Suppressor macrophage treated with lipopolysaccharide for 1 hour (primary cell): ENCODE data around the gene SOAT2.
A peak's percentile ranks its signal among the peaks of the same experiment; 100 is the strongest.
"Not testable (repeated sequence)": the region's sequence is repeated elsewhere in the genome, so short reads cannot be mapped to it uniquely, and the experiment has no call there.

Source experiments
- DNase-seq, 3 donors: peaks; one replicate each; pipeline ENCODE4 v3.0.0-alpha.2; 2020 to 2022

Gene SOAT2

DNA sequence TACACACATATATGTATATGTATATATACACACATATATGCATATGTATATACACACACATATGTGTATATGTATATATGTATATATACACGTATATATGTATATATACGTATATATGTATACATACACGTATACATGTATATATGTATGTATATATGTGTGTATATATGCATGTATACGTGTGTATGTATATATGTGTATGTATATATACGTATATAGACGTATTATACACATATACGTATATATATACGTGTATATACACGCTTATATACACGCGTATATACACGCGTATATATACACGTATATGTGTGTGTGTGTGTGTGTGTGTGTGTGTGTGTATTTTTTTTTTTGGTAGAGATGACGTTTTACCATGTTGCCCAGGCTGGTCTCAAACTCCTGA is 44.4 kb downstream of the SOAT2 start:
- DNase-seq = no peak

- DNase-seq = no peak
Observed at GRCh38 chr12:53151039-53151438, 47.8 kb downstream of the SOAT2 start.

GRCh38 chr12:53152390-53152789 is 49.1 kb downstream of the SOAT2 start:
- DNase-seq = no peak

- DNase-seq = peak; percentile 78 to 86 (median 85)
Observed at GRCh38 chr12:53159195-53159839, 56.0 kb downstream of the SOAT2 start.

DNA sequence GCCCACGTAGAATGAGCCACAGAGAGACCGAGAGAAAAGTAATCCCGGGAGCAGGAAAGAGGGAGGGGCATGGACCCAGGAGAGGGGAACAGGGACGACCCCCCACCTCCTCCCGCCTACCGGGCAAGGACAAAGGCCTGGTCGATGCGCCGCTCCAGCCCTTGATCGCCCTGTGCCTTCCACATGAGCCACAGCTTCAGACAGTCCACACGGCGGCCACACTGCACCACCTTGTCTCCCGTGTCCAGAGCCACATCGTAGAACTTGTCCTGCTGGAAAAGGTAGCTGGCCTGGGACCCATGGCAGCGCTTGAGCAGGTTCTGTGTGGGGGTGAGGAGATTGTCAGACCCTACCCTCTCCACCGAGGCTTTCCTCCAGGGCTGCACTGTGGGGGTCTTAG is 56.7 kb downstream of the SOAT2 start:
- no peak for DNase-seq

DNA sequence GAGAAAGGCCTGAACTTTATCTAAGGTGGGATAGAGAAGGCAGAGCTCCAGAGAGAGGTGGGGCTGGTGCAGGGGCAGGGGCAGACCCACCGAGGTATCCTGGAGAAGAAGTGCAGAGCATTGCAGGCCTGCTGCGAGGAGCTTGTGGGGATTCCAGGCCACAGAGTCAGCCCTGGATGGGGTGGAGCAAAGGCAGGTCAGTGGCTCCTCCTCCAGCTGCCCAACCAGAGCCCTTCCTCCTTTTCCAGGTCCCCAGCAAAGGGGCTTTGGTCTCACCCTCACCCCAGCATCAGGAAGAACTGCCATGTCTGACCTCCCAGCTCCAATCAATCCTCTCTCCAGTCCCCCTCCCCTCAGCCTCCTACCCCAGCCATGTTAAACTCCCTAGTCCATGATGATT is 57.4 kb downstream of the SOAT2 start:
- DNase-seq = no peak

GRCh38 chr12:53161119-53161911 is 58.0 kb downstream of the SOAT2 start:
- no peak for DNase-seq

DNA sequence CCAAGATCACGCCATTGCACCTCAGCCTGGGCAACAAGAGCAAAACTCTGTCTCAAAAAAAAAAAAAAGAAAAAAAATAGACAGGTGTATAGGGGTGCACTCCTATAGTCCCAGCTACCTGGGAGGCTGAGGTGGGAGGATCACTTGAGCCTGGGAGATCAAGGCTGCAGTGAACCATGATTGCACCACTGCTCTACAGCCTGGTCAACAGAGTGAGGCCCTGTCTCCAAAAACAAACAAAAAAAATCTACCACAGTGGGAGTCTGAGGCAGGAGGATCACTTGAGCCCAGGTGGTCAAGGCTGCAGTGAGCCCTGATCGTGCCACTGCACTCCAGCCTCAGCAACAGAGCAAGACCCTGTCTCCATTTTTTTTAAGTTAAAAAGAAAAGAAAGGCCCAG is 59.7 kb downstream of the SOAT2 start:
- not testable (repeated sequence) for DNase-seq

DNA sequence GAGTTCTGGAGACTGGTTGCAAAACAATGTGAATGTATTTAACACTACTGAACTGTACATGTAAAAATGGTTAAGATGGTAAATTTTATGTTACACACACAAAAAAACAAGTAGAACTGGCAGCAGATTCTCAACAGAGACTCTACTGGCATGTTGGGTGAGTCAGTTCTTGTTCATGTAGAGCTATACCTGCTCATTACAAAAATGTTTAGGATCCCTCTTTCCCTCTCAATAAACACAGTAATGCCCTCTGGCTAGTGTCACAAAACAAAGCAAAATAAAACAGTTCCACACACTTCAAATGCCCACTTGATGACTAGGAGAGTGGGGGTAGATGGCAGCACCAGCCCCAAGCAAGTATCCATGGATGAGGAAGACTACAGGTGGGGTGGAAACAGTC is 63.6 kb downstream of the SOAT2 start:
- DNase-seq = no peak

GRCh38 chr12:53169644-53170043 is 66.4 kb downstream of the SOAT2 start:
- no peak for DNase-seq

- no peak for DNase-seq
Observed at GRCh38 chr12:53170215-53170614, 66.9 kb downstream of the SOAT2 start.

GRCh38 chr12:53170876-53171724 is 67.8 kb downstream of the SOAT2 start:
- DNase-seq = no peak

DNA sequence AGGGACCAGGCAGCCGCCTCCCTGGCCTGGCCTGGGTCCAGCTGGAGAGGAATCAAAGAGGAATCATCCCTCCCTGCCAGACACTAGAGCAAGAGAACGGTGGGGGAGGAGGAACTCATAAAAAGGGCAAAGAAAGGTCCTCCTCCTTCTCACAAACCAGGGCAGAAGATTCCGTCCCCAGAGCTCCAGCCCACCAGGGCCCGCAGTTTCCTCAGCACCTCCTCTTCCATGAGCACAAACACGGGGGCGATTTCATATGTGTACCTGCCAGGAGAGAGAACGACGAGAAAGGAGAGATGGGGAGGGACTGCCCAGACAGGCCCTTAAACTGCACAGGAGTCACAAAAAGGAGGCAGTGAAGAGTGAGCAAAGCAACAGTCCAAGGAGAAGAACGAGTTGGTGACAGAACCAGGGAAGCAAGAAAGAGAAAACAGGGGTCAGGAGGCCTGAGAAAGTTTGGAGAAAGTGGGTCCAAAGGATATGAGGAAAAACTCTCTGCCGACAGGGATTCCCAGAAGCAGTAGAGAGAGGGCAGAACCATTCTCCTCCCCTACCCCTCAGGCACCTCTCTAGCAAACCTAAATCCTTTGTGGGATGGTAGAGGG is 68.5 kb downstream of the SOAT2 start:
- DNase-seq = no peak

GRCh38 chr12:53172352-53172751 is 69.1 kb downstream of the SOAT2 start:
- DNase-seq = no peak

DNA sequence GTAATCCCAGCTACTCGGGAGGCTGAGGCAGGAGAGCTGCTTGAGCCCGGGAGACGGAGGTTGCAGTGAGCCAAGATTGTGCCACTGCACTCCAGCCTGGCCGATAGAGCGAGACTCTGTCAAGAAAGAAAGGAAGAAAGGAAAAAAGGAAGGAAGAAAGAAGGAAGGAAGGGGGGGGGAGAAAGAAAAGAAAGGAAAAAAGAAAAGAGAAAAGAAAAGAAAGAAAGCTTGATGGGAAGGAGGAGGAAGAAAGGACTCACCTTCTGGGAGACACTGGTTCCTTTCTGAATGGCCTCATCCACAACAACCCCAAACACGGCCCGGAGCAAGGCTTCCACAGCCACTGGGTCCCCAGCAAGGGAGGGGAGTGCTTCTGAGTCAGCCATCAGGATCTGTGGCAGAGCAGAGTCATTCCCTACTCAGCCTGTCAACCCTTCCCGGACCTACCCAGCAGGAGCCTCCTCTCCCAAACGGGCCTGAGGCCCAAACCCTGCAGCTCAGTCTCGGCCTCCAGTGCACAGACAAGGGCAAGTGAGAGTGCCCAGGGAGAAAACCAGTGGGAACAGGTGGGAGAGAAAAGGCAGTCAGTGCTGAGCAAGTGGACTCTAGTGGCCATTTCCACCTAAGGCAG is 69.9 kb downstream of the SOAT2 start:
- no peak for DNase-seq
